Type B pancreatic cell (in vitro differentiated cells): ENCODE results near the gene NFKBIA. TPM values are rescaled to one million over a fixed set of nuclear protein-coding genes. Genes with fewer than 3 reads are reported as not detected.

Source experiments
- DNase-seq: peaks from one replicate; pipeline ENCODE4 v3.0.0; 2021; ENCODE audit warnings: mixed read lengths; ENCODE audit not compliant: unreplicated experiment; ENCODE audit errors: extremely low spot score
- H3K27ac Mint-ChIP-seq: 2 replicates; pipeline ENCODE4 v1.8.0; 2021; ENCODE audit warnings: mild to moderate bottlenecking, mixed read lengths
- H3K27me3 Mint-ChIP-seq: 2 replicates; pipeline ENCODE4 v1.8.0; 2021; ENCODE audit warnings: mixed read lengths
- H3K36me3 Mint-ChIP-seq: 2 replicates; pipeline ENCODE4 v1.8.0; 2021; ENCODE audit warnings: mixed read lengths
- H3K4me1 Mint-ChIP-seq: one replicate; pipeline ENCODE4 v1.8.0; 2021; ENCODE audit warnings: mixed read lengths; ENCODE audit not compliant: unreplicated experiment
- H3K4me3 Mint-ChIP-seq: 2 replicates; pipeline ENCODE4 v1.8.0; 2021; ENCODE audit warnings: mild to moderate bottlenecking, mixed read lengths
- H3K9me3 Mint-ChIP-seq: 2 replicates; pipeline ENCODE4 v1.8.0; 2021; ENCODE audit warnings: mixed read lengths
- total RNA-seq: library from RNA; stranded (reverse); gene quantifications from 2 replicates; pipeline ENCODE4 v1.2.1, GENCODE V29; 2021; ENCODE audit warnings: low replicate concordance
- TF ChIP-seq, protein P1 (sequence below): fragments of 200-600 bp; sonication (generic); conservative IDR thresholded peaks from 2 replicates; pipeline ENCODE4 v1.5.0; 2021; ENCODE audit warnings: antibody characterized with exemption, mild to moderate bottlenecking

Gene NFKBIA
- total RNA-seq, 1 donor from 2014 or later, result 63.4 TPM

- TF ChIP-seq, protein P1, sequence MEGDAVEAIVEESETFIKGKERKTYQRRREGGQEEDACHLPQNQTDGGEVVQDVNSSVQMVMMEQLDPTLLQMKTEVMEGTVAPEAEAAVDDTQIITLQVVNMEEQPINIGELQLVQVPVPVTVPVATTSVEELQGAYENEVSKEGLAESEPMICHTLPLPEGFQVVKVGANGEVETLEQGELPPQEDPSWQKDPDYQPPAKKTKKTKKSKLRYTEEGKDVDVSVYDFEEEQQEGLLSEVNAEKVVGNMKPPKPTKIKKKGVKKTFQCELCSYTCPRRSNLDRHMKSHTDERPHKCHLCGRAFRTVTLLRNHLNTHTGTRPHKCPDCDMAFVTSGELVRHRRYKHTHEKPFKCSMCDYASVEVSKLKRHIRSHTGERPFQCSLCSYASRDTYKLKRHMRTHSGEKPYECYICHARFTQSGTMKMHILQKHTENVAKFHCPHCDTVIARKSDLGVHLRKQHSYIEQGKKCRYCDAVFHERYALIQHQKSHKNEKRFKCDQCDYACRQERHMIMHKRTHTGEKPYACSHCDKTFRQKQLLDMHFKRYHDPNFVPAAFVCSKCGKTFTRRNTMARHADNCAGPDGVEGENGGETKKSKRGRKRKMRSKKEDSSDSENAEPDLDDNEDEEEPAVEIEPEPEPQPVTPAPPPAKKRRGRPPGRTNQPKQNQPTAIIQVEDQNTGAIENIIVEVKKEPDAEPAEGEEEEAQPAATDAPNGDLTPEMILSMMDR, result no peak
- no peak overlapping the region for H3K27ac Mint-ChIP-seq
- H3K36me3 Mint-ChIP-seq, result no peaks in the 10 kb centered on the region
- H3K27me3 Mint-ChIP-seq, result no peaks in the 10 kb centered on the region
- DNase-seq, result no peak
- H3K4me3 Mint-ChIP-seq, result no peak overlapping the region
- H3K9me3 Mint-ChIP-seq, result no peaks in the 10 kb centered on the region
- peaks cover 26% of the 10 kb centered on the region for H3K4me1 Mint-ChIP-seq
Measured at GRCh38 chr14:35412272-35413056, 7.9 kb upstream of the NFKBIA start.

DNA sequence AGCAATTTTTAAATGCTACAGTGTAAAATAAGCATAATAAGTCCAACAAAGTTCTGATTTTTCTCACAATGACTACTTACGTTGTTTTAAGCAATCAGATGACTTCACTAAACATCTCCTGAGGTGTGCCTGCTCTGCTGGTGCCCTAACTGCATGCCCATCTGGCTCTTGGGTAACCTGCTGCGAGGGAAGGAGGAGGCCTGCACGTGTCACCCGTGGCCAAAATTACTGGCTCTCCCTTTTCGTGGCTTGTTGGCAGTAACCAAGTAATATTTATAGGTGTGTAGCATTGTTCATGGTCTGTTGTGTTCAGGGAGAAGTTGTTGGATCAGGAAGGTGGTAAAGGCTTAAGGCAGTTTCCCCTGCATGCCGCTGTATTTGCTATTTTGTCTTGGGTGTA is 6.3 kb upstream of the NFKBIA start:
- Mint-ChIP-seq H3K4me1 (peaks cover 26% of the 10 kb centered on the region), H3K27me3 (no peaks in the 10 kb centered on the region), H3K9me3 (no peaks in the 10 kb centered on the region), H3K36me3 (no peaks in the 10 kb centered on the region), H3K4me3 (no peak overlapping the region), H3K27ac (no peak overlapping the region)
- no peak for DNase-seq
- TF ChIP-seq, protein P1, result no peak

DNA sequence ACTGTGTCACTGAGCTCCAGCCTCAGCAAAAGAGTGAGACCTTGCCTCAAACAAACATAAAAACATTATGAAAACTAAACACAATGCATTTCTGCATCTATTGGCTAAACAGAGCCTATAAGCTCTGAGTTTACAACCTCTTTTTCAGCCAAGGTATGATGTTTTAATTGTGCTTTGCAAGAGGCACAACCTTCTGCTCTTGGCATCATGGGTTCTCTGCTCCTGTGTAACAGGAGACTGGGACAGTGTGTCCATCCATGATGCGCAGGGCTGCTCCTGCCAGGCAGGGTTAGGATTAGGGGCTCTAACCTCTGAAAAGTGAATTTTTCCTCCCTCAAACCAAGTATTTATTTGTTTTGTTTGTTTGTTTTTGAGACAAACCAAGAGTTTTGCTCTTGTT is 5.0 kb upstream of the NFKBIA start:
- TF ChIP-seq, protein P1, result no peak
- Mint-ChIP-seq H3K36me3 (no peaks in the 10 kb centered on the region), H3K27me3 (no peaks in the 10 kb centered on the region), H3K9me3 (no peaks in the 10 kb centered on the region), H3K4me3 (no peak overlapping the region), H3K4me1 (peaks cover 29% of the 10 kb centered on the region), H3K27ac (no peak overlapping the region)
- no peak for DNase-seq

- no peak overlapping the region for H3K27ac Mint-ChIP-seq
- DNase-seq, result no peak
- peaks cover 26% of the 10 kb centered on the region for H3K4me1 Mint-ChIP-seq
- TF ChIP-seq, protein P1, result no peak
- no peaks in the 10 kb centered on the region for H3K27me3 Mint-ChIP-seq
- no peak overlapping the region for H3K4me3 Mint-ChIP-seq
- no peaks in the 10 kb centered on the region for H3K9me3 Mint-ChIP-seq
- peaks cover 6% of the 10 kb centered on the region for H3K36me3 Mint-ChIP-seq
Measured at GRCh38 chr14:35408026-35408425, 3.5 kb upstream of the NFKBIA start.

- Mint-ChIP-seq H3K4me3 (peak overlapping the region; percentile 36), H3K27me3 (no peaks in the 10 kb centered on the region), H3K4me1 (peaks cover 25% of the 10 kb centered on the region), H3K36me3 (peaks cover 9% of the 10 kb centered on the region), H3K9me3 (no peaks in the 10 kb centered on the region), H3K27ac (peak overlapping the region; percentile 96)
- DNase-seq, result no peak
- TF ChIP-seq, protein P1, result no peak
Measured at GRCh38 chr14:35407306-35407630, 2.7 kb upstream of the NFKBIA start.
